ENCODE results near the gene TSPO.

DNA sequence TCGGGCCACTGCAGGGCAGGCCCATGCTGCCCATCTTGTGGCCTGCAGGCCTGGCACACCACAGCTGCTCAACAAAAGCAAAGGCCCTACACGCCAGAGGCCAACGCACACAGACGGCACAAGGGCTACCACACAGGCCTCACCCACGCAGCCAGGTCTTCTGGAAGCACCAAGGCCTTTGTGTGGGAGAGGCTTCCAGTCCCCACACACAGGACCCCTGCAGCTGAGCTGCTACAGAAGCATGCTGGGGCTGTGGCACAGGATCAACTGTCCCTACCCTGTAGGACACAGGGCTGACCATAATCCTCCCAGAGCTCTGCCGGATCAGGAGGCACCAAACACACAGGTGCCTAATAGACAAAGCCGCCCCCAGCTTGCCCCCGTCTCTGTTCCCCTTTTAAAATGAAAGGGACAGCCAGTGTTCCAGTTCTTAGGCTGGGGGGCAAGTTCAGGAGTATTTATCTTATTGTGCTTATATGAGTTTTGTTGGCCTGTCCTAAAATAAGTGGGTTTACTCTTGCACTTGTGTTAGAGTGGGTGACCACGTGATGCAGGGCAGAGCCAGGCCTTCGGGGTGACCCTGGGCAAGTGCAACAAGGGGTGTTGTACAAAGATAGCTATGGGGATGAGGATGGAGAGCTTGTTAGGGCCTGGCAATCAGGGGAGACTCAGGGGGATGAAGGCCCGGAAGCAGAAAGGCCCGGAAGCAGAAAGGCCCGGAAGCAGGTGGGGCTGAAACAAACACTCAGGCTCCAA, 30.1 kb downstream of the TSPO start:
- TF ChIP-seq, protein P1, sequence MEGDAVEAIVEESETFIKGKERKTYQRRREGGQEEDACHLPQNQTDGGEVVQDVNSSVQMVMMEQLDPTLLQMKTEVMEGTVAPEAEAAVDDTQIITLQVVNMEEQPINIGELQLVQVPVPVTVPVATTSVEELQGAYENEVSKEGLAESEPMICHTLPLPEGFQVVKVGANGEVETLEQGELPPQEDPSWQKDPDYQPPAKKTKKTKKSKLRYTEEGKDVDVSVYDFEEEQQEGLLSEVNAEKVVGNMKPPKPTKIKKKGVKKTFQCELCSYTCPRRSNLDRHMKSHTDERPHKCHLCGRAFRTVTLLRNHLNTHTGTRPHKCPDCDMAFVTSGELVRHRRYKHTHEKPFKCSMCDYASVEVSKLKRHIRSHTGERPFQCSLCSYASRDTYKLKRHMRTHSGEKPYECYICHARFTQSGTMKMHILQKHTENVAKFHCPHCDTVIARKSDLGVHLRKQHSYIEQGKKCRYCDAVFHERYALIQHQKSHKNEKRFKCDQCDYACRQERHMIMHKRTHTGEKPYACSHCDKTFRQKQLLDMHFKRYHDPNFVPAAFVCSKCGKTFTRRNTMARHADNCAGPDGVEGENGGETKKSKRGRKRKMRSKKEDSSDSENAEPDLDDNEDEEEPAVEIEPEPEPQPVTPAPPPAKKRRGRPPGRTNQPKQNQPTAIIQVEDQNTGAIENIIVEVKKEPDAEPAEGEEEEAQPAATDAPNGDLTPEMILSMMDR (IDR thresholded peaks at IDR 0.05; ENCODE audit: low read length), result no peak
- TF ChIP-seq EZH2phosphoT487 (IDR thresholded peaks at IDR 0.05; ENCODE audit: low read length), result no peak
